Adrenal gland (tissue), 12 donors: ENCODE measurements around the gene NCLN. TPM values are rescaled to one million over a fixed set of nuclear protein-coding genes. Genes with fewer than 3 reads are reported as not detected.

Experiments used
- DNase-seq, 7 donors: peaks; one replicate each; pipeline ENCODE4 v3.0.0-alpha.2; 2019 to 2020
- H3K27ac ChIP-seq, 5 donors: fragments of 200-600 bp; sonication (generic) in 4 of 5; 1 replicate in 3 of 5; 2 replicates in 2 of 5; pipeline versions ENCODE4 v1.5.1 to v1.8.0; 2016 to 2020; ENCODE audit warnings: mild to moderate bottlenecking in 1 of 5
- H3K27me3 ChIP-seq: fragments of 200-600 bp; 2 replicates; pipeline ENCODE4 v1.8.0; 2021
- H3K36me3 ChIP-seq, 2 donors: fragments of 200-600 bp; replicated peaks in 1 of 2; 1 replicate in 1 of 2; 2 replicates in 1 of 2; pipeline versions ENCODE4 v1.5.1 to v1.8.0; 2018 to 2022
- H3K4me1 ChIP-seq, 2 donors: fragments of 200-600 bp; replicated peaks in 1 of 2; 1 replicate in 1 of 2; 2 replicates in 1 of 2; pipeline versions ENCODE4 v1.5.1 to v1.8.0; 2018 to 2021
- H3K4me3 ChIP-seq, 4 donors: fragments of 200-600 bp; sonication (generic) in 3 of 4; one replicate each; pipeline ENCODE4 v1.5.1; 2016 to 2018
- H3K9me3 ChIP-seq, 3 donors: fragments of 200-600 bp; sonication (generic) in 1 of 3; replicated peaks in 1 of 3; 1 replicate in 2 of 3; 2 replicates in 1 of 3; pipeline versions ENCODE4 v1.5.1 to v1.8.0; 2016 to 2021
- POLR2A ChIP-seq, 2 donors: fragments of 450-650 bp; IDR thresholded peaks; one replicate each; pipeline ENCODE4 v1.6.1; 2017; ENCODE audit warnings: antibody characterized with exemption in 2 of 2, mild to moderate bottlenecking in 2 of 2, moderate library complexity in 1 of 2
- WGBS, 4 donors: extraction: QIAGEN DNeasy Blood & Tissue Kit in 2 of 4; methylation state at CpG; one replicate each; pipeline versions ENCODE4 v1.1.5 to v1.1.7; 2013 to 2017; 5-methylcytosine and 5-hydroxymethylcytosine counted together
- intact Hi-C, 2 donors: fragments of 100-400 bp; cut with DNase I; formaldehyde crosslinking; loops; one replicate each; pipeline versions ENCODE4 v1.14.1 to v1.15.0; 2022 to 2023
- polyA plus RNA-seq, 3 donors: library from polyadenylated mRNA; stranded (reverse); fragments of 200-250 nt in 2 of 3; fragments of 350-450 nt in 1 of 3; fragmentation: Illumina TruSeq in 1 of 3; extraction: RNeasy Lipid Tissue Mini Kit (QIAGEN cat#74804) in 1 of 3; gene quantifications; one replicate each; pipeline ENCODE4 v1.2.3, GENCODE V29; 2013 to 2014
- total RNA-seq, 9 donors: library from RNA; depleted of rRNA in 4 of 9; stranded (reverse); fragments of >200 nt in 4 of 9; fragments of 120-200 nt in 1 of 9; fragmentation: NEBNext Ultra II Directional in 1 of 9; extraction: Animal tissue kit (Norgen Biotek cat#: 25700) in 1 of 9; gene quantifications; one replicate each; pipeline versions ENCODE4 v1.1.0 to v1.2.4, GENCODE V29; 2013 to 2023
- TF ChIP-seq, protein P1 (sequence below), 6 experiments: fragments of 450-650 bp in 4 of 6; fragments of 200-600 bp in 2 of 6; sonication (generic) in 1 of 6; IDR thresholded peaks; 1 replicate in 5 of 6; 2 replicates in 1 of 6; pipeline versions ENCODE4 v1.5.1 to v1.8.0; 2016 to 2021; ENCODE audit warnings: antibody characterized with exemption in 6 of 6, mild to moderate bottlenecking in 2 of 6, moderate library complexity in 1 of 6
- donor health status: healthy with polysubstance abuse.
- donor health status: Bipolar disorder and iron deficiency.
- donor health status: DM: yes; HTN: yes; CAD: no.
- donor health status: DM: no; HTN: no; CAD: no.
- donor health status: DM: no; HTN: no; CAD: no.
- donor health status: DM: yes; HTN: yes; CAD: no.

The NCLN gene
- total and polyA plus RNA-seq, 12 donors, result 51.5 to 193 (median 94.0) TPM

DNA sequence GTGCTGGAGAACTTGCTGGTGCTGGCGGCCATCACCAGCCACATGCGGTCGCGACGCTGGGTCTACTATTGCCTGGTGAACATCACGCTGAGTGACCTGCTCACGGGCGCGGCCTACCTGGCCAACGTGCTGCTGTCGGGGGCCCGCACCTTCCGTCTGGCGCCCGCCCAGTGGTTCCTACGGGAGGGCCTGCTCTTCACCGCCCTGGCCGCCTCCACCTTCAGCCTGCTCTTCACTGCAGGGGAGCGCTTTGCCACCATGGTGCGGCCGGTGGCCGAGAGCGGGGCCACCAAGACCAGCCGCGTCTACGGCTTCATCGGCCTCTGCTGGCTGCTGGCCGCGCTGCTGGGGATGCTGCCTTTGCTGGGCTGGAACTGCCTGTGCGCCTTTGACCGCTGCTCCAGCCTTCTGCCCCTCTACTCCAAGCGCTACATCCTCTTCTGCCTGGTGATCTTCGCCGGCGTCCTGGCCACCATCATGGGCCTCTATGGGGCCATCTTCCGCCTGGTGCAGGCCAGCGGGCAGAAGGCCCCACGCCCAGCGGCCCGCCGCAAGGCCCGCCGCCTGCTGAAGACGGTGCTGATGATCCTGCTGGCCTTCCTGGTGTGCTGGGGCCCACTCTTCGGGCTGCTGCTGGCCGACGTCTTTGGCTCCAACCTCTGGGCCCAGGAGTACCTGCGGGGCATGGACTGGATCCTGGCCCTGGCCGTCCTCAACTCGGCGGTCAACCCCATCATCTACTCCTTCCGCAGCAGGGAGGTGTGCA is 6.6 kb upstream of the NCLN start:
- Histone ChIP-seq H3K27ac (peak overlapping the region in 2 of 5 donors; percentile 12 to 52), H3K27me3 (no peaks in the 10 kb centered on the region), H3K4me1 (no peaks in the 10 kb centered on the region), H3K9me3 (no peaks in the 10 kb centered on the region), H3K4me3 (no peak overlapping the region), H3K36me3 (no peaks in the 10 kb centered on the region)
- no peak for TF ChIP-seq POLR2A (IDR thresholded peaks at IDR 0.05)
- TF ChIP-seq, protein P1, sequence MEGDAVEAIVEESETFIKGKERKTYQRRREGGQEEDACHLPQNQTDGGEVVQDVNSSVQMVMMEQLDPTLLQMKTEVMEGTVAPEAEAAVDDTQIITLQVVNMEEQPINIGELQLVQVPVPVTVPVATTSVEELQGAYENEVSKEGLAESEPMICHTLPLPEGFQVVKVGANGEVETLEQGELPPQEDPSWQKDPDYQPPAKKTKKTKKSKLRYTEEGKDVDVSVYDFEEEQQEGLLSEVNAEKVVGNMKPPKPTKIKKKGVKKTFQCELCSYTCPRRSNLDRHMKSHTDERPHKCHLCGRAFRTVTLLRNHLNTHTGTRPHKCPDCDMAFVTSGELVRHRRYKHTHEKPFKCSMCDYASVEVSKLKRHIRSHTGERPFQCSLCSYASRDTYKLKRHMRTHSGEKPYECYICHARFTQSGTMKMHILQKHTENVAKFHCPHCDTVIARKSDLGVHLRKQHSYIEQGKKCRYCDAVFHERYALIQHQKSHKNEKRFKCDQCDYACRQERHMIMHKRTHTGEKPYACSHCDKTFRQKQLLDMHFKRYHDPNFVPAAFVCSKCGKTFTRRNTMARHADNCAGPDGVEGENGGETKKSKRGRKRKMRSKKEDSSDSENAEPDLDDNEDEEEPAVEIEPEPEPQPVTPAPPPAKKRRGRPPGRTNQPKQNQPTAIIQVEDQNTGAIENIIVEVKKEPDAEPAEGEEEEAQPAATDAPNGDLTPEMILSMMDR (IDR thresholded peaks at IDR 0.05), result no peak
- intact Hi-C loops, result no loop called here
- WGBS, 4 donors, result 60 to 89% (median 81%) methylated on average over 4 to 52 of the region's 52 CpGs
- peak in 1 of 7 donors; percentile 14 for DNase-seq

DNA sequence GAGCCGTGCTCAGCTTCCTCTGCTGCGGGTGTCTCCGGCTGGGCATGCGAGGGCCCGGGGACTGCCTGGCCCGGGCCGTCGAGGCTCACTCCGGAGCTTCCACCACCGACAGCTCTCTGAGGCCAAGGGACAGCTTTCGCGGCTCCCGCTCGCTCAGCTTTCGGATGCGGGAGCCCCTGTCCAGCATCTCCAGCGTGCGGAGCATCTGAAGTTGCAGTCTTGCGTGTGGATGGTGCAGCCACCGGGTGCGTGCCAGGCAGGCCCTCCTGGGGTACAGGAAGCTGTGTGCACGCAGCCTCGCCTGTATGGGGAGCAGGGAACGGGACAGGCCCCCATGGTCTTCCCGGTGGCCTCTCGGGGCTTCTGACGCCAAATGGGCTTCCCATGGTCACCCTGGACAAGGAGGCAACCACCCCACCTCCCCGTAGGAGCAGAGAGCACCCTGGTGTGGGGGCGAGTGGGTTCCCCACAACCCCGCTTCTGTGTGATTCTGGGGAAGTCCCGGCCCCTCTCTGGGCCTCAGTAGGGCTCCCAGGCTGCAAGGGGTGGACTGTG is 5.9 kb upstream of the NCLN start:
- Histone ChIP-seq H3K27me3 (no peaks in the 10 kb centered on the region), H3K9me3 (no peaks in the 10 kb centered on the region), H3K4me1 (no peaks in the 10 kb centered on the region), H3K36me3 (no peaks in the 10 kb centered on the region), H3K4me3 (no peak overlapping the region), H3K27ac (no peak overlapping the region)
- intact Hi-C loops, result no loop called here
- peak in 1 of 7 donors; percentile 14 for DNase-seq
- 72 to 98% (median 77%) methylated on average over 8 to 31 of the region's 31 CpGs for WGBS, 4 donors
- TF ChIP-seq, protein P1 (IDR thresholded peaks at IDR 0.05), result no peak
- TF ChIP-seq POLR2A (IDR thresholded peaks at IDR 0.05), result no peak

DNA sequence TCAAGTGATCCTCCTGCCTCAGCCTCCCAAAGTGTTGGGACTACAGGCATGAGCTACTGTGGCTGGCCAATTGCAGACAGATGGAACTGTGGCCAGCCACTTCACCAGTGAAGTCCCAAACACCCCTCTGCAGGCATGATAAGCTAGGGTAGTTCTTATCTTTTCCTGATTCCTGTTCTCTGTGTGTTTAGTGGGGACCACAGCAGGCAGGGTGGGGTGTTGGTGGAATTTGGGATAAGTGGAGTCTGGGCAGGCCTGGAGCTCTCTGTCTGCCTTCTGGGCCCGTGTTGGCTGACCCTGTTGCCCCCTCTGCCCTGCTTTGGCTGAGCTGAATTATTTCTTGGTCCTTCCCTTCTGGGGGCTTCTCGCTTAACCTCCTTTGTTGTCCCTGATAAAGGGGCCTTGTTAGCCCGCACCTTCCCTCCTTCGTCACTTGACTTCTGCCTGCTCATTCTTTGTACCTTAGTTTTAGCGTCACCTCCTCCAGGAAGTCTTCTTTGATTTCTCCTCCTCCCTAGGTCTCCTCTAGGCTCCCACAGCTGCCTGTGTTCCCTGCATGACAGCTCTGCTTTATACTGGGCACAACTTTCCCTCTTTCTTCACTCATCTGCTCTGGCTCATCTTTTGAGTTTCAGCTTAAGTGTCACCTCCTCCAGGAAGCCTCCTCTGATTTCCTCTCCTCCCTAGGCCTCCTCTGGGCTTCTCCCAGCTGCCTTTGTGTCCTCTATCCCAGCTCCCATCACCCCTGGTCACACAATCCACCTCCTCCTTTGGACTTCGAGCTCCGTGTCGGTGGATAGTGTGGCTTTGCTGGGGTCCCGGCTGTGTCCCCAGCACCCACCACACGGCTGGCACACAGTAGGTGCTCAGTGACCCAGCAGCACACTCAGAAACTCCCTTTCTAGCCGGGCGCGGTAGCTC is 1.7 kb upstream of the NCLN start:
- intact Hi-C loops, result no loop called here
- H3K27me3 ChIP-seq, result no peaks in the 10 kb centered on the region

More for the DNA sequence above, 1.7 kb upstream of the NCLN start:
- Histone ChIP-seq H3K4me3 (no peak overlapping the region), H3K36me3 (no peaks in the 10 kb centered on the region), H3K4me1 (peaks cover 14 to 25% of the 10 kb centered on the region in 2 donors), H3K27ac (no peak overlapping the region), H3K9me3 (no peaks in the 10 kb centered on the region)
- TF ChIP-seq, protein P1 (IDR thresholded peaks at IDR 0.05), result no peak
- no peak for TF ChIP-seq POLR2A (IDR thresholded peaks at IDR 0.05)
- 71 to 77% (median 73%) methylated on average over 12 to 13 of the region's 13 CpGs for WGBS, 4 donors
- peak in 1 of 7 donors; percentile 13 for DNase-seq
